Osteoblast (primary cell): Measurements from ENCODE around the gene PODNL1. TPM values are rescaled to one million over a fixed set of nuclear protein-coding genes. Genes with fewer than 3 reads are reported as not detected.

Source experiments
- DNase-seq: peaks from one replicate; pipeline ENCODE4 v3.0.0; 2011; ENCODE audit warnings: low spot score, mixed read lengths; ENCODE audit not compliant: insufficient read length; ENCODE audit errors: missing footprints
- H2AFZ ChIP-seq: 2 replicates; pipeline ENCODE4 v1.6.0; 2011; ENCODE audit warnings: mild to moderate bottlenecking, low read length
- H3K27ac ChIP-seq: 2 replicates; pipeline ENCODE4 v1.5.1; 2011; ENCODE audit warnings: mild to moderate bottlenecking, low read depth, low read length, moderate library complexity
- H3K27me3 ChIP-seq: 2 replicates; pipeline ENCODE4 v1.6.0; 2012; ENCODE audit warnings: mild to moderate bottlenecking, control low read depth, inconsistent platforms, low read length, moderate library complexity; ENCODE audit not compliant: insufficient read depth
- H3K36me3 ChIP-seq: 2 replicates; pipeline ENCODE4 v1.5.1; 2011; ENCODE audit warnings: mild to moderate bottlenecking, low read length, control low read depth, moderate library complexity; ENCODE audit not compliant: insufficient read depth
- H3K4me1 ChIP-seq: 2 replicates; pipeline ENCODE4 v1.5.1; 2011; ENCODE audit warnings: mild to moderate bottlenecking, low read length, control low read depth, moderate library complexity; ENCODE audit not compliant: insufficient read depth
- H3K4me2 ChIP-seq: 2 replicates; pipeline ENCODE4 v1.6.0; 2011; ENCODE audit warnings: mild to moderate bottlenecking, low read length; ENCODE audit not compliant: insufficient read depth
- H3K4me3 ChIP-seq: fragments of 200-600 bp; sonication (generic); 3 replicates; pipeline ENCODE4 v1.5.1; 2012; ENCODE audit warnings: mild to moderate bottlenecking, low read length, inconsistent platforms; ENCODE audit not compliant: insufficient read depth
- H3K79me2 ChIP-seq: 2 replicates; pipeline ENCODE4 v1.6.0; 2012; ENCODE audit warnings: mild to moderate bottlenecking, low read length, control low read depth, inconsistent platforms; ENCODE audit not compliant: insufficient read depth
- H3K9me3 ChIP-seq: 2 replicates; pipeline ENCODE4 v1.5.1; 2011; ENCODE audit warnings: low read depth, low read length, control low read depth
- H4K20me1 ChIP-seq: 2 replicates; pipeline ENCODE4 v1.6.0; 2012; ENCODE audit warnings: mild to moderate bottlenecking, low read length, control low read depth; ENCODE audit not compliant: insufficient read depth
- total RNA-seq: library from RNA; depleted of rRNA; stranded (reverse); fragments of >200 nt; gene quantifications from 2 replicates; pipeline ENCODE4 v1.2.3, GENCODE V29; 2012
- TF ChIP-seq, protein P1 (sequence below): IDR thresholded peaks from 2 replicates; pipeline ENCODE4 v1.5.1; 2011; ENCODE audit warnings: mild to moderate bottlenecking, low read depth, low read length, moderate library complexity; ENCODE audit errors: extremely low read depth

Gene PODNL1
- total RNA-seq, 1 donor: 4.0 TPM

DNA sequence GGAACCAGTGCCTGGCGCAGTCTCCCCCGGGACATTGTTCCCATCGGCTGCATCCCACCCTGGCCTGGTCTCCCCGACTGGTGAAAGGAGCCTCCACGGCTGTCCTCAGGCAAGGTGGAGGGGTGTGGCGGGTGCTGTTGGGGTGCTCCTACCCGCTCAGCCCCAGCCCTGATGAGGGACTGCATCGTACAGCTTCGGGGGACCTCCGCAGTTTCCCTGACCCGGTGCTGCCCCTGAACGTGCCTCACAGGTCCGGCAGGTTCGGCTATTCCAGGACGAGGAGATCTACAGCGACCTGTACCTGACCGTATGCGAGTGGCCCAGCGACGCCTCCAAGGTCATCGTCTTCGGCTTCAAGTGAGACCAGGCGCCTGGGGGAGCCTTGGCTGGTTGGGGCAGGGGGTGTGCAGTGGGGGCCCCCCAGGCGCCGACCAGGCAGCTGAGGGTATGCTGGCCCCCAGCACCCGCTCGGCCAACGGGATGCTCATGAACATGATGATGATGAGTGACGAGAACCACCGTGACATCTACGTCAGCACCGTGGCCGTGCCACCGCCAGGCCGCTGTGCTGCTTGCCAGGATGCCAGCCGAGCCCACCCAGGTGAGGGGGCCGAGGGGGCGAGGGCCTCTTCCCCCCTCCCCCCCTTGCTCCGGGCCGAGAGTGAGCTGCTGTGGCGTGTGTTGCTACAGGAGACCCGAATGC is 17.6 kb upstream of the PODNL1 start:
- peak; percentile 53 for DNase-seq
- Histone ChIP-seq H4K20me1 (peaks cover 16% of the 10 kb centered on the region), H3K36me3 (peaks cover 34% of the 10 kb centered on the region), H3K27me3 (no peaks in the 10 kb centered on the region), H3K27ac (no peak overlapping the region), H3K4me1 (no peaks in the 10 kb centered on the region), H3K4me3 (no peak overlapping the region), H3K9me3 (no peaks in the 10 kb centered on the region), H3K79me2 (peaks cover 20% of the 10 kb centered on the region), H3K4me2 (no peak overlapping the region), H2AFZ (no peak overlapping the region)
- TF ChIP-seq, protein P1, sequence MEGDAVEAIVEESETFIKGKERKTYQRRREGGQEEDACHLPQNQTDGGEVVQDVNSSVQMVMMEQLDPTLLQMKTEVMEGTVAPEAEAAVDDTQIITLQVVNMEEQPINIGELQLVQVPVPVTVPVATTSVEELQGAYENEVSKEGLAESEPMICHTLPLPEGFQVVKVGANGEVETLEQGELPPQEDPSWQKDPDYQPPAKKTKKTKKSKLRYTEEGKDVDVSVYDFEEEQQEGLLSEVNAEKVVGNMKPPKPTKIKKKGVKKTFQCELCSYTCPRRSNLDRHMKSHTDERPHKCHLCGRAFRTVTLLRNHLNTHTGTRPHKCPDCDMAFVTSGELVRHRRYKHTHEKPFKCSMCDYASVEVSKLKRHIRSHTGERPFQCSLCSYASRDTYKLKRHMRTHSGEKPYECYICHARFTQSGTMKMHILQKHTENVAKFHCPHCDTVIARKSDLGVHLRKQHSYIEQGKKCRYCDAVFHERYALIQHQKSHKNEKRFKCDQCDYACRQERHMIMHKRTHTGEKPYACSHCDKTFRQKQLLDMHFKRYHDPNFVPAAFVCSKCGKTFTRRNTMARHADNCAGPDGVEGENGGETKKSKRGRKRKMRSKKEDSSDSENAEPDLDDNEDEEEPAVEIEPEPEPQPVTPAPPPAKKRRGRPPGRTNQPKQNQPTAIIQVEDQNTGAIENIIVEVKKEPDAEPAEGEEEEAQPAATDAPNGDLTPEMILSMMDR: no peak

- peak; percentile 66 for DNase-seq
- TF ChIP-seq, protein P1: no peak
- Histone ChIP-seq H3K9me3 (no peaks in the 10 kb centered on the region), H3K4me1 (no peaks in the 10 kb centered on the region), H2AFZ (no peak overlapping the region), H3K27me3 (no peaks in the 10 kb centered on the region), H3K4me2 (no peak overlapping the region), H3K79me2 (peaks cover 20% of the 10 kb centered on the region), H3K4me3 (no peak overlapping the region), H4K20me1 (peaks cover 16% of the 10 kb centered on the region), H3K36me3 (peaks cover 27% of the 10 kb centered on the region), H3K27ac (no peak overlapping the region)
These were observed 16.0 kb upstream of the PODNL1 start for GRCh38 chr19:13954185-13954584.

- Histone ChIP-seq H3K27me3 (no peaks in the 10 kb centered on the region), H3K36me3 (peaks cover 24% of the 10 kb centered on the region), H4K20me1 (peaks cover 12% of the 10 kb centered on the region), H3K79me2 (peaks cover 20% of the 10 kb centered on the region), H3K9me3 (no peaks in the 10 kb centered on the region), H3K4me2 (peak overlapping the region; percentile 91), H2AFZ (peak overlapping the region; percentile 16), H3K4me3 (peak overlapping the region; percentile 88), H3K4me1 (no peaks in the 10 kb centered on the region), H3K27ac (peak overlapping the region; percentile 37)
- TF ChIP-seq, protein P1: peak; percentile 32
- DNase-seq: peak; percentile 99
These were observed 14.8 kb upstream of the PODNL1 start for GRCh38 chr19:13952931-13953531.
